ENCODE results near the gene FOLH1.
"Not testable (repeated sequence)": the region's sequence is repeated elsewhere in the genome, so short reads cannot be mapped to it uniquely, and the experiment has no call there.

The FOLH1 gene

DNA sequence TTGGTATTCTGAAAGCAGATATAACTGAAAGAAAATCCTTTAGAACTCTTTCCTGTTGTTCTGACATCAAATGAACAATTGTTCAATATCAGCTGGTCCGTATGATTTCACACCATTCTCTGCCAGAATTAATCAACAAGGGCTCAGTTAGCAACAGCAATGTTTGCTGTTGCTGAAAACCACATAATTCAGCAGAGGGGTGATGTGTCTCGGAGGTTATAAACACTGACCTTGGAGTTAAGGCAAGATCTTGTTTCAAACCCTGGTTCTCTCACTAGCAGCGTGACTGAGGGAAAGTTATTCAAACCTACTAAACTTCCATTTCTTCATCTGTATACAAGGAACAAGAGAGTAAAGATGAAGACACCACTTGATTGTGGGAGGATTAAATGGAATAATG lies 36.8 kb downstream of the FOLH1 start:
- H3K4me2 ChIP-seq (ENCODE audit: low read length); H3K79me2 ChIP-seq (ENCODE audit: insufficient read depth, low read length); H3K36me3 ChIP-seq (ENCODE audit: insufficient read depth, low read length); H3K27ac ChIP-seq (ENCODE audit: low read depth, low read length, poor library complexity, severe bottlenecking); H3K4me1 ChIP-seq (ENCODE audit: insufficient read depth, low read length, severe bottlenecking); H3K9me3 ChIP-seq (ENCODE audit: low read length); H3F3A ChIP-seq (ENCODE audit: insufficient read depth, low read length); H3K9ac ChIP-seq (ENCODE audit: low read length); H3K4me3 ChIP-seq (ENCODE audit: low read depth, low read length, poor library complexity, severe bottlenecking); H3K9me2 ChIP-seq (ENCODE audit: low read depth, low read length); H2AFZ ChIP-seq (ENCODE audit: low read length); H4K20me1 ChIP-seq (ENCODE audit: insufficient read depth, low read length); H3K27me3 ChIP-seq (ENCODE audit: insufficient read depth, low read length): not testable (repeated sequence)

- H3F3A ChIP-seq (ENCODE audit: insufficient read depth, low read length); H3K9ac ChIP-seq (ENCODE audit: low read length); H3K4me1 ChIP-seq (ENCODE audit: insufficient read depth, low read length, severe bottlenecking); H3K79me2 ChIP-seq (ENCODE audit: insufficient read depth, low read length); H3K4me2 ChIP-seq (ENCODE audit: low read length); H3K27ac ChIP-seq (ENCODE audit: low read depth, low read length, poor library complexity, severe bottlenecking); H4K20me1 ChIP-seq (ENCODE audit: insufficient read depth, low read length); H3K9me3 ChIP-seq (ENCODE audit: low read length); H3K4me3 ChIP-seq (ENCODE audit: low read depth, low read length, poor library complexity, severe bottlenecking); H2AFZ ChIP-seq (ENCODE audit: low read length); H3K27me3 ChIP-seq (ENCODE audit: insufficient read depth, low read length); H3K36me3 ChIP-seq (ENCODE audit: insufficient read depth, low read length); H3K9me2 ChIP-seq (ENCODE audit: low read depth, low read length): not testable (repeated sequence)
- peak; percentile 39 for TF ChIP-seq CTCF (IDR thresholded peaks at IDR 0.05; ENCODE audit: low read length)
Measured at GRCh38 chr11:49169579-49169978, 38.8 kb downstream of the FOLH1 start.

DNA sequence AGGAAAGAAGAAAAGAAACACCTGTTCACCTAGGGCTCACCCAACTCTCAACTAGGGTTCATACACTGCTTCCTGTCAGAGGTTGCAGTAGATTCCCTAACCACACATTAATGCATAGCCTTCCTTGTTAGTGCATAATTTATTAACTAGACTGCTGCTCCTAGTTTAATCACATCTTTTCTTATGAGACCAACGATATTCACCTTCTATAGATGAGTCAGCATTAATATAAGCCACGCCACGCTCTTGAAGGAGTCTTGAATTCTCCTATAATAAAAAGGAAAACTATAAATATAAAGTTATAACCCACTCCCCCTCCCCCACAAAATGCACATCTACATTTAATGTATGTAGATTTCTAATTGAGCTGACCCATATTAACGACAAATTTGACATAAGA lies 39.4 kb downstream of the FOLH1 start:
- not testable (repeated sequence) for H3K4me3 ChIP-seq (ENCODE audit: low read depth, low read length, poor library complexity, severe bottlenecking); H3K4me1 ChIP-seq (ENCODE audit: insufficient read depth, low read length, severe bottlenecking); H3K27me3 ChIP-seq (ENCODE audit: insufficient read depth, low read length); H3K9ac ChIP-seq (ENCODE audit: low read length); H3K4me2 ChIP-seq (ENCODE audit: low read length); H3K36me3 ChIP-seq (ENCODE audit: insufficient read depth, low read length); H2AFZ ChIP-seq (ENCODE audit: low read length); H3K9me2 ChIP-seq (ENCODE audit: low read depth, low read length); H4K20me1 ChIP-seq (ENCODE audit: insufficient read depth, low read length); H3K27ac ChIP-seq (ENCODE audit: low read depth, low read length, poor library complexity, severe bottlenecking); H3K79me2 ChIP-seq (ENCODE audit: insufficient read depth, low read length); H3K9me3 ChIP-seq (ENCODE audit: low read length); H3F3A ChIP-seq (ENCODE audit: insufficient read depth, low read length)

- Histone ChIP-seq H3K9ac (ENCODE audit: low read length) (no peak overlapping the region), H2AFZ (ENCODE audit: low read length) (no peak overlapping the region), H3K4me3 (ENCODE audit: low read depth, low read length, poor library complexity, severe bottlenecking) (no peak overlapping the region), H3K9me2 (ENCODE audit: low read depth, low read length) (no peaks in the 10 kb centered on the region), H3K4me2 (ENCODE audit: low read length) (no peak overlapping the region), H3K27ac (ENCODE audit: low read depth, low read length, poor library complexity, severe bottlenecking) (no peak overlapping the region), H3K9me3 (ENCODE audit: low read length) (no peaks in the 10 kb centered on the region), H3K36me3 (ENCODE audit: insufficient read depth, low read length) (no peaks in the 10 kb centered on the region), H4K20me1 (ENCODE audit: insufficient read depth, low read length) (no peaks in the 10 kb centered on the region), H3F3A (ENCODE audit: insufficient read depth, low read length) (no peaks in the 10 kb centered on the region), H3K4me1 (ENCODE audit: insufficient read depth, low read length, severe bottlenecking) (no peaks in the 10 kb centered on the region), H3K27me3 (ENCODE audit: insufficient read depth, low read length) (no peaks in the 10 kb centered on the region), H3K79me2 (ENCODE audit: insufficient read depth, low read length) (no peaks in the 10 kb centered on the region)
- TF ChIP-seq EZH2 (IDR thresholded peaks at IDR 0.05; ENCODE audit: borderline replicate concordance, low read length) (no peak), CTCF (IDR thresholded peaks at IDR 0.05; ENCODE audit: low read length) (no peak)
Measured at GRCh38 chr11:49151211-49151610, 57.2 kb downstream of the FOLH1 start.

DNA sequence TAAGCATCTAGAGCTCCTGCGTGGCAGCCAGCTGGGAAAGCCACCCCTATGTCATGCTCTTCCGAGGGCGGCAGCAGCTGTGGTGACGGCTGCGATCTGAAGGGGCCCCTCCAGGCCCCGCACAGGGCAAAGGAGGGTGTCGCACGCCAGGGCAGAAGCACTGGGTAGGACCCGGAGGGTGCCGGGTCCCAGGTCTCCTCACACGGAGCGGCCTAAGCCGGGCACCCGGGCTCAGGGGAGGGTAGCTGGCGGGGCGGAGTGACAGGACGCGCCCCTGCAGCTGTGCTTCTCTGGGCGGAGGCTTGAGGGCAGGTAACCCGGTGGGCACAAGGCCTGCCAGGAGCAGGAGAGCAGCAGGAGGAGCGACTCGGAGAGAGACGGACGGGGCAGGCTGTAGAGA lies 106.0 kb downstream of the FOLH1 start:
- not testable (repeated sequence) for H3K9me2 ChIP-seq (ENCODE audit: low read depth, low read length); H2AFZ ChIP-seq (ENCODE audit: low read length); H3K27ac ChIP-seq (ENCODE audit: low read depth, low read length, poor library complexity, severe bottlenecking); H3K27me3 ChIP-seq (ENCODE audit: insufficient read depth, low read length); H3F3A ChIP-seq (ENCODE audit: insufficient read depth, low read length); H3K36me3 ChIP-seq (ENCODE audit: insufficient read depth, low read length); H3K4me1 ChIP-seq (ENCODE audit: insufficient read depth, low read length, severe bottlenecking); H3K9me3 ChIP-seq (ENCODE audit: low read length); H3K9ac ChIP-seq (ENCODE audit: low read length); H3K4me2 ChIP-seq (ENCODE audit: low read length); H3K4me3 ChIP-seq (ENCODE audit: low read depth, low read length, poor library complexity, severe bottlenecking); H4K20me1 ChIP-seq (ENCODE audit: insufficient read depth, low read length); H3K79me2 ChIP-seq (ENCODE audit: insufficient read depth, low read length)

Measured in OCI-LY1 (cell line).